Midbrain (tissue), 1 donor: ENCODE measurements around the gene TIAM1.

Experiments used
- DNase-seq: peaks from one replicate; lab custom pipeline; 2025; lab: John Stamatoyannopoulos, UW

The TIAM1 gene

DNA sequence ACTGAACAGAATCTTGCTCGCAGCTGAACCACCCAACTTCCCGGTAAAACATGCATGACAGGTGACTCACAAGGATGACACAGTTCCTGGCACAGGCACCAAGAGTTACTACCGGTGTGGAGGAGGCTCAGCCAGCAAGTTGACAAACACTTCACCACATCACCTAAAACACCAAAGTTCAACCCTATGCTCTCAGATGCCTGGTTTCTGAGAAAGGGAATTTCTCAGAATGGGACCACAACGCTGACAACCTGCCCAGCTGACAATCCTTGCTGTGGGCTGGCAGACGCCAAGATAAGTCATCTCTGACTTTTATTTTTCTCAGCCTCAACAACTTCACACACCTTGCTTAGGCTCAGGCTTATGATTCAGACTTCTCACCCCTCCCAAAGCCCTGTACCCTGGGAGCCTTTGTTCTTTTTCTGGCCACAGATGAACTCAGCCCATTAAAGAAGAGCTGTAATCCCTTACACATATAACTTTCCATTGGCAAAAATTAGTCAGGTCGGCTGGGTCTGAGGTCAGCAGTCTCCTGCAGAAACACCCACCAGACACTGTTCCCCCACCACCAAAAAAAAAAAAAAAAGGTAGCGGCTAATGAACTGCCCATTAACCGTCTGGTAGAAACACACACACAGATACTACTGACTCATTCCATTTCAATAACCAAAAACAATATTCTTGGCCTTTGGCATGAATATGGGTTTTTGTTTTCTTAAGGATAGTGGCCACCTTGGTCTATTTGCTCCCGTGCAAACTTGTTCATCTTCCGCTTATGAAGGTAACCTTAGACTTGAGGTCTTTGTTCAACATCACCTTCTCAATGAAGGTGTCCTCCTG is 10.8 kb upstream of the TIAM1 start:
- DNase-seq, result no peak

DNA sequence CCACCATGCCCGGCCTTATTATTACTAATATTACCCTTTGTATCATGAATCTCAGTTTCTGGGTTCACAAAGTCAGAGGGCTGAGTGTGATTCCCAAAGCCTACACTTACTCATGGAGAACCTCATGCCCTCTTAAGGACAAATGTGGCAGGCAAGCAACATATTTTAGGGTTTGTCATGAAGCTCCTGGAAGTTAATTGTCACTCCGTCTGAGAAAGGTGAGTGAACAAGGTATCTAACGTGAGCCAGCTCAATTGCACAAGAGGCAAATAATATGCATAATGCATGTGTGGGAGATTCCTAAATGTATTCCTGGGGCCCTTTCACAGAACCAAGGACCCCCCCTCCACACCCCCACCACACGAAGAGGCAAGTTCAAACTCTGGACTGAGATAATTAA is 10.1 kb upstream of the TIAM1 start:
- no peak for DNase-seq

DNA sequence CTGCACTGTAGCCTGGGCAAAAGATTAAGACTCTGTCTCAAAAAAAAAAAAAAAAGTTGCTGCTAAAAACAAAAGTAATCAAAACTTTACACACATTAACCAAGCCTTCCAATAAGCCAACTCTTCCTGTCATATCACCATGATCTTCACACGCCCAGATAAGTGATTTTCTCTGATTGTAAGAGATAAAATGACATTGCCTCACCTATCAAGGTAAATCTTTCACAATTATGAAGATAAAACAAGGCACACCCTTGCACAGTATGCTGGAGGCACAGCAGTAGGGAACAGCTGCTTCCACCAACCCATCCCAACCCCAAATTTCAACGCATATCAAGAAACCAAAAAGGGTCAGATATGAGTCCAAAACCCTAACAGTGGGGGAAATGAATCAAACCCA is 8.8 kb upstream of the TIAM1 start:
- no peak for DNase-seq

DNA sequence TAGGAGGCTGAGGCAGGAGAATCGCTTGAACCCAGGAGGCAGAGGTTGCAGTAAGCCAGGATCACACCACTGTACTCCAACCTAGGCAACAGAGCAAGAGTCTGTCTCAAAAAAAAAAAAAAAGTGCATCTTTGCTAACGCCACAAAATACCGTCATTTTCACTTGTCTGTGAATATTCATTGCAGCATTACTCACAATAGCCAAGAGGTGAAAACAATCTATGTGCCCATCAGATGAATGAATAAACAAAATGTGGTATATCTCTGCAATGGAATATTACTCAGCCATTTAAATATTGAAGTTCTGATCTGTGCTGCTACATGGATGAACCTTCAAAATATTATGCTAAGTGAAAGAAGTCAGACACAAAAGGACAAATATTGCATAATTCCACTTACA is 7.9 kb upstream of the TIAM1 start:
- no peak for DNase-seq

DNA sequence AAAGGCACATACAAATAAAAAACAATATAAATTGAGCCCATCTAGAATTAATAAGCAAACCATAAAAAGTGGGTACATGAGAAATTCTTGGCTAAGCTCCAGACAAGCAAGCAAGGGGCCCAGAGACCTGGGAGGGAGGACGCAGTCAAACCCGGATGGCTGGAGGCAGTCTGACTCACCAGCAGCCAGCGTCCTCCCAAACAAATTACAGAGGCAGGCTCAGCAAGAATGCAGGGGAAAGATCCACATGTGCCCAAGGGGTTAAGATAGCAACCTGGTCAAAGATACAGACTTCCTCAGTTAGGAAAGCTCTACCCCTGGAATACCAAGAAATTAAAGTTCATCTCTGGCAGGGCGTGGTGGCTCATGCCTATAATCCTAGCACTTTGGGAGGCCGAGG is 7.4 kb upstream of the TIAM1 start:
- DNase-seq, result no peak

DNA sequence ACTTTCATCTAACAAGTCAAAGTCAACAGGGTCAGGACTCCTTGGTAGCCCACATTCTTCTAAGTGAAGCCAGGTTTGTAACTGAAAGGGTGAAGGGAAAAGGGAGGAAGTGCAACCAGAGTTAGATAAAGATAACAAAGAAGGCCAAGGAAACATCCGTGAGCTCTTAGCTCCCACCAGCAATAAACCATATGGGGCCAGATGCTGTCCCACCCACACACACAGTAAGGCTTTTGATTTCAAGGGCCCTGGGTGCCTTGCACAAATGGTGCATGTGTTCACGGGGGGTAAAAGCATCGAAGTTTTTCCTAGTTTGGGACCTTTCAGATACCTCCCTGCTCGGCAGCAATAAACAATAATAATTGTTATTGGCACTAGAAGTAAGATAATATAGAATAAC is 5.1 kb upstream of the TIAM1 start:
- no peak for DNase-seq

DNA sequence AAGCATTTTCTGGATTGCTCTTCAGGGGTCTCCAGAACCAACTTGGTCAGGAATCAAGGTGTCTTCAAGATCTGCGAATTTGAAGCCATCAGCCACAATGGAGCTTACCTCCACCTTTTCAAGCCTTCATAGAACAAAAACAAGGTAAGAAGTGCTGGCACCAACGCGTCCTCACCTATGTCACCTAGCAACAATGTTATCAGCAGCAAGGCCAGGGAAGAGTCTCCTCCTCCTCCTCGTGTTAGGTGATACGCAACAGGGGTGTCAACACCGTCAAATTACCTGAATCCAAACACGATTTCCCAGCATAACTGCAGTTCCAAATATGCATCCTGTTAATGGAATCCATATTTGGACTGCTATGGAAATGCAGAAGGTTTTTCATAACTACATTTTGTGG is 4.1 kb upstream of the TIAM1 start:
- no peak for DNase-seq

DNA sequence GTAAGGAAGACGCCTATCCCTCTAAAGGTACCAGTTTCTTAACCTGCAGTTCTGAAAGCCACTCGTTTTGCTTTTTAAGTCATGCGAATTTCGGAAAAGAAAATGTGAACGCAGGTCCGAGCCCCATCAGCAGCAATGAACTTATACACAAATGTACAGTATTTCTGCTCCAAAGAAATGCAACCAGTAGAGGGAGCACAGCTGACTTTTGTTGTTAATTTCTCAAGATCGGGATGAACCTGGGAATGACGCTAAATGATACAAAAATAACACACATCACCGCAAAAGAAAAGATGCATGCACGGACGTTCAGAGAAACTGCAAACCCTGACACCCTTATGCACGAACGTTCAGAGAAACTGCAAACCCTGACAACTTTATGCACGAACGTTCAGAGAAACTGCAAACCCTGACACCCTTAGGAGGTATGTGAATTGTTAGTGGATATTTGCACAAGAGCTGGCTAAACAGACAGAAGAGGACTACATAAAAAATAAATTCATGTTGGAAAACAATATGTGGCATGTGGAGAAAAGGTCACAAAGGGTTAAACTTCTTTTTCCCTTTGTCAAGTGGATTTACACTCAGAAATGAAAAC is 3.5 kb upstream of the TIAM1 start:
- peak; percentile 73 for DNase-seq

DNA sequence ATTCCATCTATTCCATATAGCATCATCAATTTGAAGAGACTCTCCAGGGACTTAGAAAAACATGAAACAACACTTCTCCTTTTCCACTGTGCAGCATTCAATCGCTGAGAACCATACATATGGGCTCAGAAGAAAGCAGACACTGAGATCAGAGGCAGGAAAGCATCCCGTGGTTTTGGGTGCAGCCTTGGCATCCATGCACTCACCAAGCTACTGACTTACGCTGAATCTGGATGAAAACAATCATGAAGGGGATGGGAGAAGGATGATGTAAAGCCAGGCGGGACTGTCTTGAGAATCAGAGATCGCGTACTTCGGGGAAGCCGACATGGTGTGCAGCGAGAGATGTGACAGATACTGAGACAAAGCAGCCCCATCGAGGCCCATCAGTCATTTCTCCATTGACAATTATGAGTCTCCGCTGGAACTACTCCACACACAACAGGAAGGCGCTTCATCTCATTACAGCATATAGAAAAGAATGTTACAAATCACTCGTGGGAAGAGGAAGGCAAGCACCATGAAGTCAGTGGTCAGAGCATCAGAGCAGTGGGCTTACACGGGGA is 2.3 kb upstream of the TIAM1 start:
- DNase-seq, result no peak

DNA sequence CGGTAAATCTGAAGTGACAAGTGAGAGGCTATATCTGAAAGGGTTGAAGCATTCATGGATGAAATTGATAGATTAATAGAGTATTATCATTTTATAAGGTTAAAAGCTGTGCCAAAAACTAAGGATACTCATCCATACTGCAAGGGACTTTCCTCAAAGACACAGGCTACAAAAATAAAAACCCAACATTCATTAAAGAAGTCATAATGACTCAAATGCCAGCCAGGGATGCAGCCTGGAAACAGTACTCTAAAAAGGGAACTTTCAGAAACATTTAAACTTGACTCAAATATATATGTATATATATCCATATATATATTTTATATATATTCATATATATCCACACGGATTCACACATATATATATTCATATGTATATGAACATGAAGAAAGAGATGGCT is 1.1 kb upstream of the TIAM1 start:
- no peak for DNase-seq

DNA sequence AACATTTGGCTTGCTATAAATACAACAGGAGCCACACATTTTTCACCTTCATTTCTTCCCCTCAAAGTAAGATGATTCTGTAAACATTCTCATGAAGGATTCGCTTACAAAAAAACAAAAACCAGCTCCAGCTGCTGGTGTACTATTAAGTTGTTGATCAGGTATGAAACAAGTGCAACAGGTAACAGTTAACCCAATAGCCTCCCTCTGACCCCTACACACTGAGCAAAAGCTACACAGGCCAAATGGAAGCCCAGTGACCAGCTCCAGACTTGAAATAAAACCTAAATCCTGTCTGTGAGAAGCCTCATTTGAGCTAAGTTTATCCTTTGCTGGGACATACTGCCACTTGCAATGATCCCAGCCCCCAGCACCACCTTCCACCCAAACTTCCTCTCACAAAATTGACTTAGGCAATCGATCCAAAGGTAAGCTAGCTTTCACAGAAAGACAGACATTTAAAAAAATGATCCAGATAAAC is 991 bp downstream of the TIAM1 start:
- DNase-seq, result no peak

DNA sequence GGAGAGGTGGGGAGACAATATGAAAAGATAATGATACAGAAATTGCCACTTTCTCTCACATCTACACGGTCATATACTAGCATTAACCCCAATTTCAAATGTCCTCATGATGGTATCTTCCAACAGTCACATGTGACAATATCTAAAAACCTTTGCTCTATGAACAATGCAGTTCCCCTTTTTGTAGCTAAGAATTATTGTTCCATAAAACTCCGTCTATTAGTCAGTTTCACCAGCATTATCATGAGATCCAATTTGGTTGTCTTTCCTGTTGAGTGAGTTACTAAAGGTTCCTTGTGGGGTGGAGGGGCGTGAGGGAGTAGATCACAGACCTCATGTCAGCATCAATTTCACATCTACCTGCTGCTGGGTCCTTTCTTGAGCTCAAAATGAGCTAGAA is 1.7 kb downstream of the TIAM1 start:
- no peak for DNase-seq

DNA sequence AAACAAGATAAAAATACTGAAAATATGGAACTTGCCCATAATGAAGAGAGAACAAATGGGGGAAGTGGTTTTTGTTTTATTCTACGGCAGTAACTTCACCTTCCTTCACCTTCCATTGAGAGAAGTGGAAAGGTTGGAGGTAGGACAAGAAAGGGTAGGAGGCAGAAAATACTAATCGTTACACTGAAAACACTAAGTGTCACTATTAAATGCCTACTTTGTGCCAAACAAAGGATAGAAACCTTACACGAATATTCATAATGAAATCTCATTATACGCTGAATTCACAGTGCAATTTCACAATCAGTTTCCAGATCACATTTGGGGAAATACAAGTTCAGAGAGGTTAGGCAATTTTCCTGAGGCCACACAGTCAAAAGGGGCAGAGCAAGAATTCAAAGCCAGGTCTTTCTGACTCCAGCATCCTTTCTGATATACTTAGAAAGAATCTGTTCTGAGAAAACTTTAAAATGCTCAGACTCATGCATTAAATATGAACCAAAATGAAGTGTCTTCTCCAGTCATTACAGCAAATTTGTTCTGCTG is 3.0 kb downstream of the TIAM1 start:
- no peak for DNase-seq

DNA sequence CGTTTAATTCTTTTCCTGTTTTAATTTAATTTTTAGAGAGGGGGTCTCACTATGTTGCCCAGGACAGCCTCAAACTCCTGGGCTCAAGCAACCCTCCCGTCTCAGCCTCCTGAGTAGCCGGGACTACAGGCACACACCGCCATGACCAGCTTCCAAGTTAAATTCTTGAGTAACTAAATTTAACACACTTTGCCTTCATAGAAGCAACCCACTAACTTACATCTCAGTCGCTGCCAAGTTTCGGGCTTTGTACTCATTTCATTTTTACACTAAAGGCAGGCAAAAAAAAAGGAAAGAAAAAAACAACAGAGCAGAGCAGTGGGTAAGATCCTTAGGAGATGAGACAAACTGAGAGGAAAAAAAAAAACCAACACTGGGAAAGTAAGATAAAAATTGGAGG is 3.5 kb downstream of the TIAM1 start:
- no peak for DNase-seq

DNA sequence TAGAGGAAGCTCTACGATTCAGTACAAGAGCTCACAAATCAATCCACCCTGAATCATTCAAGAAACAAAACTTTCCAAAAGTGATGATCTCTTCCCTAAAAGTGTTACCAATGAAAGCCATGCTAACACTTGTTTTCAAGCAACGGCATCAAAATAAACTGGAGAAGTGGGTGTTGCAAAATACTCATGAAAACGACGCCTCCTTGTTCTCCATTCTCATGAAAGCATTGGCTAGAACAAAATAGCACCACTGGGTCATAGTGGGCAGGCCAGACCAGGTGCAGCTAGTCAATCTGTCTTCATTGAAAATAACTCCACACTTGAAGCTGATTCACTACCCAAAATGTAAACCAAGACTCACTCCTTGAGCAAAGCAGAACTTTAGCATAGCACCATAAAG is 4.3 kb downstream of the TIAM1 start:
- DNase-seq, result no peak

DNA sequence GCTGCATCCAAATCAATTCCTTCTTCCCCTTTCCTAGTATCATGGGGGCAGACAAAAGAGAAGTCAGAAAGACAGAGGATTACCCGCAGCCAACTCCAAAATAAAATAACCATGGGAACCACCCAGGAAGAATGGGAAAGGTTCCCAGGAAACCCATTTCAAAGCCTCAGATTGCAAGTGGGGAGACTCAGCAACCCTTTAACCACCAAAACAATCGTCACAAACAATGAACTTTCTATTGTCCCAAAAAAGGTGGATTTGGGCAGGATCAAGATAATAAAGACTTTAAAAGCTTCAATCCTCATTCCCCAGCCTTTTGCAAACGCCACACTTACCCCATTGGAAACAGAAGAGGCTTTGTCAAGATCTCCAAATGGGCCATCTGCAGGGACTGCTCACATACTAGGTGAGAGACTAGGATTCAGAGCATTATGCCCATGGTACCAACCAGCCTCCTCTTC is 5.1 kb downstream of the TIAM1 start:
- no peak for DNase-seq

DNA sequence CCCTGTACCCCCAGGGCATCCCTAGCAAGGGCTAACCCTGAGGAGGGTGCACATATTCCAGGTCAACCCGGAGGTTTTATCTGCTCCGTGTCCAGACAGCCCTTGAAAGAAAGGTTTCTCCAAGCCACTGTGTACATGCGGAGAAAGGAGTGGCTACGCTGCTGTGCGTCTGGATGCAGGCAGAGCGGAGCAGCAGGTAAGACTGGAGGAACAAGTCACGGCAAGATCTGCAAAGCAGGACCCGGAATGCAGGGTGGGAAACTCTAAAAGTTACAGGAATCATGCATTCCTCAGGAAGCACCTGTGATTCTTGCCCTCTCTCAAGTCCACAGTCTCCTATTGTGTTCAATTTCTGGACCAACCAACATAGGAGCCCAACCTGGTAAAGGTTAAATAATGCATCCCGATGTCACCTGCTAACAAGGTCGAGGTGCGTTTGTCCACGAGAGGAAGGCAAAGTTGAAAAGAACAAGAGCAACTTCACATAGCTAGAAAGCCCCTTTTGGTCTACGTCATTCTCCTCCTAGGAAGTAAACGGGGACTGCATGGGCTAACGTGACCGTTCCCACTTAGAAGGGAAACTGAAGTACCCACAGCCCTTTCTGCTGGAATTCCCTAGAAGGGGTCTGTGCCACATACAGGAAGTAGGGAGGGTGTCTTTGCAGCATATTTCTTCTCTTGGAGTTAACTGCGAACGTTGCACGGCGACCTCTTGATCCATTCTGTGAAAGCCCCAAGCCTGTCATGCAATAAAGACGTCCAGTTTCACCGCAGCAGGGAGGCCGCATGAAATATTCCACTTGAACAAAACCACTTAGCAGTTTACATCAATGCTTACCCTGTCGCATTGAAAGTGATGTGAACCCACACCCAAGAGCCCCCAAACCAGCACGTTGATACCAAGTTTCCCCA is 5.8 kb downstream of the TIAM1 start:
- no peak for DNase-seq

DNA sequence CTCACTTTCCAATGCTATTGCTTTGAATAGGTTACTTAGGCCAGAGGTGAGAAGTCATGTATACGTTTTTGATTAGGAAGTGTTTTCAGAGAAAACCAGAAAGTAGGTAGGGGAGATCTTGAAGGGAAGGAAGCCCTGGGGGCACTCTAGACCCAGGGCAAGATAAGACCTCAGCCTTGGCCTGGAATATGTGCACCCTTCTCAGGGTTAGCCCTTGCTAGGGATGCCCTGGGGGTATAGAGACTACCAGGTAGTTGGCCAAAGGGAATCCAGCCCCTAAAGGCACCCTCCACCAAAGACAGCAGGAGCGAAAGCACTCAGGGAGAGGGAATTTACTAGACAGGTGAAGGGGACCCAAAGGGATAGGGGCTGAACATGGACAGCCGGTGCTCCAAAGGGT is 7.0 kb downstream of the TIAM1 start:
- DNase-seq, result no peak

DNA sequence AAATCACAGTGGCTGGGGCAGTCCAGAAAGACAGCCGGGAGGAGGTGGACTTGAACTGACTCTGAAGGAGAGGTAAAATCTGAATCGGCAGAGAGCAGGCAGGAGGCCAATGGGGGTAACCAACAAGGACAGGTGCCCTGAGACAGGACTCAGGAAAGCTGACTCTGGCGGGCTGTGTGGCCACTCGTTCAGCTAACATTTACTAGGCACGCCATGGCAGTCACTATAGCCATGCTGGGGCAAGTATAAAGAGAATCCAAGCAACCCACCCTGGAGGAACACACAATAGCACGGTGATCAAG is 7.4 kb downstream of the TIAM1 start:
- no peak for DNase-seq

DNA sequence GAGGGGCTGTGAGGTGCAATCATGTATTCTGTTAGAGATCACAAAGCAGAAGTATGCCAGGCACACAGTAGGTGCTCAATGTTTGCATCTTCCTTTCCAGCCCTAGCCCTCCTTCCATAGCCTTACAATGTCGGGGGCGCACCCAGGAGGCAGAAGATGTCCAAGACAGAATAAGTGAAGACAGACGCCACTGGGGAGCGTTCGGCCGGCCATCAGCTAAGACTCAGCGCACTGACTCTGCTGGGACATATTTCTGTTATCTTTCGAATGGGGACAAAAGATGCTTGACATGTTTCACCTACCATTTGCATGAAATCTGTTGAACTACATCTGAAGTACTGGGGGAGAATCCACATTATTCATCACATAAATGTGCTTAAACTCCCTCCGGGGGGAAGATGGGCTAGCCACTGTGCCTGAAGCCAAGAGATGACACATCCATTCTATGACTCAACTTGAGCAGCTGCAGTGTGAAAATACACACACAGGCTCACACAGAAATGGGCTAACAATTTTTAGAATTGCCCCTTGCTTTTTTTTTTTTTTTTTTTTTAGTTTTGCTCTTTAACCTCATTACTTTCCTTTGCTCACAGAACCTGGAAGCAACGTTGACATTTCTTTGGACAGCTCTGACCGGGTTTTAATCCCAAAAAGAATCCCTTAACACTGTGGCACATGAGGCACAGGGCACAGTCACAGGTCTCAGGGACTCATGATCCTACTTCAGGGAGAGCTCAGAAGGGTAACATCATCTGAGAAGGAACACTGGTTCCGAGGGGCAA is 7.9 kb downstream of the TIAM1 start:
- peak; percentile 23 for DNase-seq

DNA sequence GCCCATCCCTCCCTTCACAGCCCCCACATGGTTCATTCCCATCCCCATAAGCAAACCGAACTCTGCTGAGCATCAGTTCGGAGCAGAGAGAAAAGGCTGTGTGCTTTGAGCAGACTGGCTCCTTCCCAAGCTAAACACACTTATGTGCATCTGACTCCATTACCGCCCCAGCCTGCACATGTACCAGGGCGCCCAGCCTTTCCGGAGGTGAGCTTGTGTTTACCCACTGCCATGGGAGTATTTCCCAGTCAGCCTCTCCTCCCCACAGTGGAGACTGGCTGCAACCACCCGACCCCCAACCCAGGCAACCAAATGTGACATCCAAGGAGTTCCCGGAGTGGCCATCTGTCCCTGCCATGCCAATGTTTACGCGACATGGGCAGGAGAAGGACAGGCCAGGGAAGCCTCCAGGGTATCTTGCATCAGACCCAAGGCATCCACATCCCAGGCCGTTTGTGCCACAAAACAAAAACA is 9.4 kb downstream of the TIAM1 start:
- DNase-seq, result no peak
